Body of pancreas (tissue), 4 donors: ENCODE data around the gene USP7. TPM values are rescaled to one million over a fixed set of nuclear protein-coding genes. Genes with fewer than 3 reads are reported as not detected.

Experiments
- ATAC-seq: fragments of 150-250 bp; one replicate; pipeline ENCODE4 v1.9.1; 2016
- DNase-seq, 4 donors: peaks; one replicate each; pipeline ENCODE4 v3.0.0-alpha.2; 2019
- H3K27ac ChIP-seq, 4 donors: fragments of 200-600 bp; sonication (generic); 1 replicate in 3 of 4; 2 replicates in 1 of 4; pipeline versions ENCODE4 v1.5.1 to v1.6.1; 2016 to 2019; ENCODE audit warnings: mild to moderate bottlenecking in 1 of 4, mixed read lengths in 1 of 4, moderate library complexity in 1 of 4
- H3K27me3 ChIP-seq, 2 donors: fragments of 200-600 bp; sonication (generic); one replicate each; pipeline ENCODE4 v1.6.0; 2016; ENCODE audit warnings: mild to moderate bottlenecking in 1 of 2
- H3K36me3 ChIP-seq, 2 donors: fragments of 200-600 bp; sonication (generic); replicated peaks in 1 of 2; 2 replicates each; pipeline ENCODE4 v1.5.1; 2016; ENCODE audit warnings: low read depth in 2 of 2; ENCODE audit not compliant: insufficient read depth in 1 of 2
- H3K4me1 ChIP-seq: fragments of 200-600 bp; sonication (generic); one replicate; pipeline ENCODE4 v1.6.0; 2016
- H3K4me3 ChIP-seq, 2 donors: fragments of 200-600 bp; sonication (generic); 1 replicate in 1 of 2; 2 replicates in 1 of 2; pipeline ENCODE4 v1.5.1; 2016 to 2019
- H3K9me3 ChIP-seq, 3 donors: fragments of 200-600 bp; sonication (generic); 1 replicate in 2 of 3; 2 replicates in 1 of 3; pipeline ENCODE4 v1.5.1; 2016
- CTCF ChIP-seq, 7 experiments: fragments of 450-650 bp in 4 of 7; fragments of 200-600 bp in 3 of 7; sonication (generic) in 3 of 7; IDR thresholded peaks; one replicate each; pipeline ENCODE4 v1.5.1; 2016 to 2019; ENCODE audit warnings: antibody characterized with exemption in 7 of 7
- POLR2A ChIP-seq, 3 donors: fragments of 450-650 bp; IDR thresholded peaks; one replicate each; pipeline ENCODE4 v1.6.1; 2016; ENCODE audit warnings: antibody characterized with exemption in 3 of 3, mild to moderate bottlenecking in 2 of 3
- WGBS, 2 donors: methylation state at CpG; one replicate each; pipeline ENCODE4 v1.1.5; 2017; 5-methylcytosine and 5-hydroxymethylcytosine counted together
- intact Hi-C: fragments of 100-400 bp; cut with DNase I; formaldehyde crosslinking; loops from one replicate; pipeline ENCODE4 v1.15.1; 2023
- total RNA-seq, 2 donors: library from RNA; depleted of rRNA; stranded (reverse); fragments of >200 nt; gene quantifications; one replicate each; pipeline ENCODE4 v1.1.0, GENCODE V29; 2016

The USP7 gene
- total RNA-seq, 2 donors from 2014 or later = 36.1 to 38.2 TPM

GRCh38 chr16:8901320-8901861 is 62.3 kb downstream of the USP7 start:
- no peak for TF ChIP-seq CTCF (IDR thresholded peaks at IDR 0.05)
- TF ChIP-seq POLR2A (IDR thresholded peaks at IDR 0.05) = no peak
- H3K27ac ChIP-seq = no peak overlapping the region
- H3K4me3 ChIP-seq = no peak overlapping the region
- intact Hi-C loops = no loop called here
- H3K4me1 ChIP-seq = no peaks in the 10 kb centered on the region
- no peaks in the 10 kb centered on the region for H3K9me3 ChIP-seq
- peaks cover 25 to 76% of the 10 kb centered on the region in 2 donors for H3K36me3 ChIP-seq
- ATAC-seq (no peak), DNase-seq (no peak)
- no peaks in the 10 kb centered on the region for H3K27me3 ChIP-seq
- 79 to 82% methylated on average over 13 of the region's 13 CpGs for WGBS, 2 donors

GRCh38 chr16:8900343-8900742 is 63.4 kb downstream of the USP7 start:
- WGBS, 2 donors = 75 to 79% methylated on average over 5 of the region's 5 CpGs
- Histone ChIP-seq H3K4me3 (no peak overlapping the region), H3K27ac (no peak overlapping the region), H3K9me3 (no peaks in the 10 kb centered on the region), H3K36me3 (peaks cover 31 to 72% of the 10 kb centered on the region in 2 donors), H3K4me1 (no peaks in the 10 kb centered on the region), H3K27me3 (no peaks in the 10 kb centered on the region)
- no peak for DNase-seq
- intact Hi-C loops = no loop called here
- ATAC-seq = no peak
- TF ChIP-seq CTCF (IDR thresholded peaks at IDR 0.05) (no peak), POLR2A (IDR thresholded peaks at IDR 0.05) (no peak)

DNA sequence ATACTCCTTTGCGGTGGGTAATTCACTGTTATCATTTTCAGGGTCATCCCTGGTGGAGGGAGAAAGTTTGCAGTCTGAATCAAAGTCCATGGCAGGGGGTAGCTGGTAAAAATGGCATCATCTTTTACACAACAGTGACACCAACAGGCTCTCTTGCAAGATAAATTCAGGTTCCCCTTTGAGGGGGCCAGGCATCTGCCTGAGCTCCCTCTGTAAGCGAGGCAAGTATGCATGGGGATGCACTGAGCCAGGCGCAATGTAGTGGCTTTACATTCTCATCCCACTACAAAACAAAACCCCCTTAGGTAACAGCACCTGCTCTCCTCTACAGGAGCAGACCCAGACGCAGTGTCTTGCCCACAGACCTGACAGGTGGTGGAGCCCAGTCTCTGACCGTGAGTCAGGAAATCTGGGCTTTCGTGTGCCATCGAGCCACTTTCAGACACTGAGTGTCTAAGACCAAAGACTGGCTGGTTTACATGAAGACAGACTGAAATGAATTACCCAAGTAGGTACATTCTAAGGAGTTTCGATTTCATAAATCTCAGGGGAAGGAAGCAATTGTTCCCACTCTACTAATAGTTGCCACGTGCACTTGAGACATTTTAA is 63.9 kb downstream of the USP7 start:
- no peaks in the 10 kb centered on the region for H3K9me3 ChIP-seq
- peaks cover 36 to 74% of the 10 kb centered on the region in 2 donors for H3K36me3 ChIP-seq
- DNase-seq (no peak), ATAC-seq (no peak)
- WGBS, 2 donors = 85 to 92% methylated on average over 9 of the region's 9 CpGs
- H3K27ac ChIP-seq = no peak overlapping the region
- no peaks in the 10 kb centered on the region for H3K4me1 ChIP-seq
- H3K27me3 ChIP-seq = no peaks in the 10 kb centered on the region
- H3K4me3 ChIP-seq = no peak overlapping the region
- intact Hi-C loops = no loop called here
- TF ChIP-seq CTCF (IDR thresholded peaks at IDR 0.05) = no peak
- TF ChIP-seq POLR2A (IDR thresholded peaks at IDR 0.05) = no peak

GRCh38 chr16:8898660-8899318 is 64.9 kb downstream of the USP7 start:
- no peaks in the 10 kb centered on the region for H3K9me3 ChIP-seq
- intact Hi-C loops = no loop called here
- no peak overlapping the region for H3K27ac ChIP-seq
- no peaks in the 10 kb centered on the region for H3K27me3 ChIP-seq
- H3K4me1 ChIP-seq = no peaks in the 10 kb centered on the region
- H3K4me3 ChIP-seq = no peak overlapping the region
- 89 to 96% methylated on average over 3 of the region's 3 CpGs for WGBS, 2 donors
- H3K36me3 ChIP-seq = peaks cover 43 to 76% of the 10 kb centered on the region in 2 donors
- TF ChIP-seq CTCF (IDR thresholded peaks at IDR 0.05) = no peak
- no peak for TF ChIP-seq POLR2A (IDR thresholded peaks at IDR 0.05)
- DNase-seq (no peak), ATAC-seq (no peak)
